GM18517 (cell line): ENCODE measurements around the gene SCFD2.

Experiments used
- ATAC-seq: cut with Tn5 transposase; IDR thresholded peaks from one replicate; pipeline ENCODE4 v1.9.1; 2021; ENCODE audit warnings: mild to moderate bottlenecking, moderate library complexity; ENCODE audit not compliant: unreplicated experiment

Gene SCFD2

DNA sequence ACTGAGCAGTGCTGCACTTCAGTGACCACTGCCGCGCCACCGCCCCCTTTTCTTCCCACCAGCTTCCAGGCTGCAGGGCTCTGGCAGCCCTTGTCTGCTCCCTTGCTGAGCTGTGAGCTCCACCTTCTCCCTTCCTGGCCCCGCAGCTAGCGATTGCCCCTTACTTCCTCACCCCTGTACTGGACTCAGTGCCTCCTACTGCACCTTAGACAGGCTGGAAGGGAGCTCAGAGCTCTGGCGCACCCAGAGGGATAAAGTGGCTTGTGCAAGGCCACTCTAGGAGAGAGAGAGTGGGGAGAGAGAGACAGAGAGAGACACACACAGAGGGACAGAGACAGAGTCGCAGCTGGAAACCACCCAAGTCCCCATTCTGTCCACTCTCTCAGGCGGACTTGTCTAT lies 497.7 kb downstream of the SCFD2 start:
- ATAC-seq = no peak

DNA sequence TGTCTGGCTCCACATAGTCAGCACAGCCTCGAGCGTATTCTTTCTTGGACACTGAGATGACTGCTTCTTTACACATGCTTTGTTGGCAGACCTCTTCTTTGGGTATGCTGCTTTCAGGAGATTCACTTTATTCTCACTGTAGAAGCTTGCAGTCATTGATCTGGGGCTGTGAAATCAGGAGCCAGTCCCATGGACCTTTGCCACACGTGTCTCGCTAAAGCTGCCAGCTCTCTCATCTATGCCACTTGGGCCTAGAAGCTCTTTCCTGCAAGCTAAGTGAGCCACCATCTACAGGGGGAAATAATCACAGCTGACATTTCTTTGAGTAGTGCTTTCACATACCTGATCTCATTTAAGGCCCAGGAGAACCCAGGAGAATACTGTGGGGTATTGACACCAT lies 498.7 kb downstream of the SCFD2 start:
- ATAC-seq = no peak

DNA sequence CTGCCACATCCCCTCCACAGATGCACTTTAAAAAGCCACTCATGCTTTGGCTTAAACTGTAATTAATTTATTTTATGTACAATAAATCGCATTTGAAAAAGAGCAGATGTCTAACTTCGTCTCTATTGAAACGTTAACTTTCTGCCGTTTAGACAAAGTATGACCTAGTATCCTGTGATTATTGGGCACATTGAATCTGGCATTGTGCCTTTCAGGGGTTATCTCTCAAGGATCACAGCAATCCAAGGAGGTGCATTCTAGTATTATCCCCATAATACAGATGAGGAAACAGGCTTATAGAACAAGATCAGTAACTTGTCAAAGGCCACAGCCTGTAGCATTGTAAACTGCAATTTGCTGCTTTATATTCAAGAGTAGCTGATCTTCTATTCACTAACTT lies 499.1 kb downstream of the SCFD2 start:
- no peak for ATAC-seq

DNA sequence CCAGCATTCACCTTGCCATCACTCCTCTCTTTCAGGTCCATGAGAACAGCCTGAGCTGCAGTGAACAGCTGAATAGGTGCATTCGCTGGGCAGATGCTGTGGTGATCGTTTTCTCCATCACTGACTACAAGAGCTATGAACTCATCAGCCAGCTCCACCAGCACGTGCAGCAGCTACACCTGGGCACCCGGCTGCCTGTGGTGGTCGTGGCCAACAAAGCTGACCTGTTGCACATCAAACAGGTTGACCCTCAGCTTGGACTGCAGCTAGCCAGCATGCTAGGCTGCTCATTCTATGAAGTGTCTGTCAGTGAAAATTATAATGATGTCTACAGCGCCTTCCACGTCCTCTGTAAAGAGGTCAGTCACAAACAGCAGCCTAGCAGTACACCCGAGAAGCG lies 500.6 kb downstream of the SCFD2 start:
- no peak for ATAC-seq

DNA sequence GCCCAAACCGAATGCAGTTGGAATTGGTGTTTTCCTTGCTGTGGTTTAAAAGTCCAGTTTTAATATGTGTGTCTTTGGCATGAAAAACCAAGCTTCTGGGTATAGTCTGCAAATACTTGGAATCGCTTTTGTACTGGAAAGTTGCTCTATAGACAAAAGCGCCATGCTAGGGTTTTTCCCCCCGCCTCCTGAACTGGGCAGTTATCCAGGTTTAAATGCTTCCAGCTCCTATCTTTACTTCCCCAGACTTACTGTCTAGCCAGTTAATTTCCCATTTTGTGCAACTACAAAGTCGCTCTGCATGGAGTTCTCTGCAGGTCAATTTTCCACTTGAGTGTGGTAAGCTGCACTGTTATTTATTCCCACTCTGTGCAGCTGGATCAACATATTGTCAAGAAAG lies 501.1 kb downstream of the SCFD2 start:
- ATAC-seq = no peak

DNA sequence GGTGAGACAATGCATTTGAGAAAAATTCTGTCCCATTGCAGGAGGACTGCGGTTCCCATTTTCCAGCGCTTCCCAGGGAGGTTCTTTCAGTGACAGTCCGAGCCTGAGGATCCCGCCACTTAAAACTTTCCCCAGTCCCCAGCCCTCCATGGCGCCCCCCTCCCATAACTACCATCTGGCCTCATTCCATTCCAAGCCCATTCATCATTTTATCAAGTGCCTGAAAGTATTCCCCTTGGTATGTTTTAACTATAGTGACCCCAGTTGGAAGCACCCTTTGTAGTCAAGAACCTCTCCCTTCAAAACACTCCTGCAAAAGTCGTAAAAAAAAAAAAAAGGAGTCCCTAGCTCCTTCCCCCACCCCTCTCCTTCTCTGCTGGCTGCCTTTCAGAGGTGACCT lies 502.5 kb downstream of the SCFD2 start:
- no peak for ATAC-seq

DNA sequence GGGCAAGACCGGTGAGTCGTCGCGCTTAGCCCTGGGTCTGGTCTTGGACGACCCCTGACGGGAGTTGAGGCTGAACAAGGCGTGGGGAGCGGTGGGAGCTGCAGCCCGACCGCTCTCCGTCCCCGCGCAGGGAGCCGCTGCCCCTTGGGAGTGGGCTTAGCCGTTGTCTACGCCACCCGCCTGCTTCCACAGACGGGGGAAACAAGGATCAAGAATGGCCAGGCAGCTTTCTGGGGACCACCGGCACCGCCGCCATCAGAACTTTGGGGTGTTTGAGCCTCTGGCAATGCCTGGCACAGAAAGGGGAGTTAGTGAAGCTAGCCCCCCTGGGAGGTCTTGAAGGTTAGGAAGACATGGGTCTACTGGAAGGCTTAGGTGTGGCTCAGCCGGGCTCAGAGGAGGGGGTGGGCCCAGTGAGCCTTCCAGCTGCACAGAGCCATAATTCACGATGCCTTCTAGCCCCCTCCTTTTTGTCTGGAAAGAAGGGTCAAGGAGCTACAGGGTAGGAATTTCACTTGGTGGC lies 503.2 kb downstream of the SCFD2 start:
- ATAC-seq = no peak

DNA sequence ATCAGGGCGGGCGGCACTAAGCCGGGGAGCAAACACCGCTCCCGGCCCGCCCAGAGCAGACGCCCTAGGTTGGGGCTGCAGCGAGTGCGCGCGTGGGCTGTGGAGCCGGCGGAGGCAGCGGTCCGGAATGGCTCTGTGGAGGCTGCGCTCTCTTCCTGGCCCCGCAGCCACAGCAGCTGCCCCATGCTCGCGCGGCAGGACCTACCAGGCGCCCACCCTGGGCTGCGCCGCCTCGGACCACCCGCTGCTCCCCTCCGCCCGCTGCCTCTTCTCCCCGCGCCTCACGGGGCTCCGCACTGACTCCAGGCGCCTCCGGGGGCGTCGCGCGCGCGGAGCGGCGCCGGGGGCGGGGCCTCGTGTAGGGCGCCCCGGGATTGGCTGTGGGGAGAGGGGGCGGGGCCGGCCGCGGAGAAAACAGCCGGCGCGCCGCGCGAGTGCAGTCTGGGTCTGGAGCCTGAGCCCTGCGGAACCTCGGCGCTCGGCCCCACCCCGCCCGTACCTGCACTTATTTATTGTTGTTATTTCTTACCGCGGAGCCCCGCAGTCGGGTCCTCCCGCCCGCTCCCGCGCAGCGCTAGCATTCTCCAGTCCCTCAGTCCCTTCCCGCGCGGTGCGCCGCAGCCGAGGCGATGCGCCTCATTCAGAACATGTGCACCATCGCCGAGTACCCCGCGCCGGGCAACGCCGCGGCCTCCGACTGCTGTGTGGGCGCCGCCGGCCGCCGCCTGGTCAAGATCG lies 503.8 kb downstream of the SCFD2 start, which contains the start of gene RASL11B:
Gene RASL11B (plus strand): TSS at position 439 of the 738 bp plus-strand sequence. CDS start 191 bp downstream, at position 630.
- peak; percentile 97 for ATAC-seq

DNA sequence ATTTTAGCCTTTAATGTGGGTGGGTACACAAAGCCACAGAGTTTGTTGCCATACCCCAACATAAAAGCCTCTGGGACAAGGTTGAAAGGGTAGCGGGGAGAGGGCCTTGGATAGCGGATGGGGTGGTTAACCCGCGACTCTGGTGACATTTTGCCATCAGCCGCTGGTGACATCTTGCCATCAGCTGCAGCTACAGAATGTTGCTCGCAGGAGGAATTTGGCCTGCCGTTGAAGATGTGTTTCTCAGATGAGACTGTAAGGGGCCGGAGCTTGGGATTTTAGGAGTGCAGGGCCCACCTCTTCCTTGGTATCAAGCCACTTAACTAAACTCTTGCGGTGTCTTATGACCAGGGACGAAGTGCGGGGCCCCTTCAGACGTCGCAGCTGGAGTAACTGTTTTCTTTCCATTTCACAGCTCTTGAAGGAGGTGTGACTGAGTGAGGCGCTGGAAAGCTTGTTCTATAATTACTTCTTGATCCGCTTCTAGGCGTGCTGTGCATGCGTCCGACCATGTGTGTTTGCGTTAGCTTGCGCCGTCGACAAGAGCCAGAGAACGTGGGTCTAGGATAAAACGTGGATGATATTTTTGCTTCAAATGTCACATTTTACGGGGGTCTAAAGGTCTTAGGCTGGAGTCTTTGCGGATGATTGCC lies 504.6 kb downstream of the SCFD2 start:
- ATAC-seq = no peak

DNA sequence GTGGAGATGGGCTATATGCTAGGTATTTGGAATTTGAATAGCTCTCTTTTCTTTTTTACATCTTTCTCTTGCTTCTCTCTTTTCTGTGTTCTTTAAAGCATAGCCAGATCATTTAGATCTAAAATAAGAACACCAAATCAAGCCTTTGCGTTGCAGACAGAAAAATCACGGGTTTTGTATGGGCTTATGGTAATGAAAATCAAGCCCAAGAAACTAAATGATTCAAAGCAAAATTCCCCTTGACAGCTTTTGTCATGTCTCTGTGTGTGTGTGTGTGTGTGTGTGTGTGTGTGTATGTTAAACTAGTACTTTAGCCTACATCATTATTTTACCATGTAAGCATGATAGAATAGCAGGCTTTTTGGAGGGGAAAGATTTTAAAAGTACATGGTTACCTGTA lies 505.5 kb downstream of the SCFD2 start:
- no peak for ATAC-seq

DNA sequence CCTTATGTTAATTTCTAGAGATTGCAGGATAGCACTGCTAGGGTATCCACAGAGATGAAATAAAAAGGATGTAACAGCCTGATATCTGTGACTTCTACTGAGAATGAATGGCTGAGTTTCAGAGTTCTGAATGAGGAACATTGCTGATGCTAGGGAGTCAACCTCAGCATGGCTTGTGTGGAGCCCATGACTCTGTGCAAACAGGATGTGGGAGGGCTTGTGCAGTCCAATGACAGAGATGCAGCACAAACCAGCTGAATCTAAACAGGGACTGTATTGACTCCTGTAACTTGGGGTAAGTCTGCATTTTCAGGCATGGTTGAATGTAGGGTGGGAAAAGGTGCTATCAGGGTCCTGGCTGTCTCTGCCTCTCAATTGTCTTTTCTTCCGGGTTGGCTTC lies 509.1 kb downstream of the SCFD2 start:
- no peak for ATAC-seq

DNA sequence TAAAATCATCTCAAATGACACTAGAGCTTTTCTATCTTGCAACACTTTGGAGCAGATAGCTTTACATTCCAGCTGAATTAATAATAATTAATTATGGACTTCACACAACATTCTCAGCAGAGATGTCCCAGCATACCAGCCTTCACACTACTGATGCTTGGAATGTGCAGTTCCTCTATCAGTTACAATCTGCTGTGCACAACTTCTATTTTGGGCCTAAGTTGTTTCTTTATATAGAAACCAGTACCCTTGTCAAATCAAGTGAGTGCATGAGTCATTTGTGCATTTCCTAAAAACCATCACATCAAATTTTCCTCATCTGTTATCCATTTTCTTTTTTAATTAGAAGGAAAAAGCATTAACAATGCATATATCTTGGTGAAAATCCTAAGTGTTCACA lies 512.5 kb downstream of the SCFD2 start:
- no peak for ATAC-seq

DNA sequence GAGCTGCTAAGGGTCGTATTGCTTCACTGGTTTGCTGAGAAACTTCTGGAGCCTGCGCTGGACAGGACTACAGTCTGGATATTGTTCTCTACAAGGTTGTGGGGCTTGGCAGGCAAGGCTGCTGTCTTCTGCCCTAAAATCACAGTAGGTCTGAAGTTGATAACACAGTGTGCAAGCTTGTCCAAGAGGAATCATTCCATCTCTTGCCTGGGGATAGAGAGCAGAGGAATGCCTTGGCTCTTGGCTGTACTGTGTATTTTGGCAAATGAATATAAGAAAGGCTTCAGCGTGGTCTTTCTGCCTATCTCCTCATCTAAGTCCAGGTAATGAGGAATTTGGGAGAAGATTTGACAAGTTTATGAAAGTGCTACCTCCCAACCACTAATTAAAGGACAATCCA lies 513.1 kb downstream of the SCFD2 start:
- no peak for ATAC-seq

DNA sequence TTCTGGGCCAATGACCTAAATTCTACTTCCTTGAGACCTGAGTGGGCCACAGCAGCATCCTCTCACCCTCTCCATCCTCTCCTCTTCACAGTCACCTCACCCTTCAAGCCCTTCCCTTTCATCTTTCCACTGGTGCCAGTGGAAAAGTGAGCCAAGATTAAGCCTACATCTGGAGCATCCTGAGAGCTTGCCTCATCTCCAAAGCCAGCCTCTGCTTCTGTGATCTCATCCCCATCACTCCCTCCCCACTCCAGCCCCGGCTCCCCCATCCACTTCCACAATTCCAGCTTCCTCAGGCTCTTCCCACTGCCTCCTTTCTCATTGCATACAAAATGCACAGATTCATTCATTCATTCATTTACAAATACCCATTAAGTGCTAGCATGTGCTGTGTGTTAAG lies 513.8 kb downstream of the SCFD2 start:
- ATAC-seq = no peak

DNA sequence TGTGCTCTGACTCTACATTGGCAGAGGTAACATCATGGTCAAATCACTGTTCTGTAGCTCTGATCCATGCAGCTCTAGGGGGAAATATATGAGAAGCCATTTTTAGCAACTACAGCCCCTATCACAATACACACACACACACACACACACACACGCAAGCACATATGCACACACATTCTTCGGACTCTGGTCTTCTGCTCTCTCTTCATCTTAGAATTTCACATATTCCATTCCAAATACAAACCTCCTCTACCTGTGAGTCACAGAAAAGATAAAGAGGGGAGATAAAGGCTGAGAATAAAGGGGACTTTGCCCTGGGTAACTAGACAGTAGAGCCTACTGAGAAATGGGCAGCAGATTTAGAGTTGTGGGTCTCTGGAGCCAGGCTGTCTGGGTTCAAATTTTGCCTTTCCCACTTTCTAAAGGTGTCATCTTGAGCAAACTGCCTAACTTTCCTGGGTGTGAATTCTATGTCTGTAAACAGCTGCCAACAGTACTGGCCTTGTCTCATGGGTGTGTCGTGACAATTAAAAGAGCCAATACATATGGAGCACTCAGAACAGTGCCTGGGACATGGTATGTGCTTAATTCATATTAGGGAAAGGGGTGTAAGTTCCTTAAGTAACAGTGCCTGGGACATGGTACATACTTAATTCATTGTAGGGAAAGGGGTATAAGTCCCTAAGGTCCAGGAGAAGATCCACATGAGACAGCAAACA lies 515.3 kb downstream of the SCFD2 start:
- no peak for ATAC-seq

DNA sequence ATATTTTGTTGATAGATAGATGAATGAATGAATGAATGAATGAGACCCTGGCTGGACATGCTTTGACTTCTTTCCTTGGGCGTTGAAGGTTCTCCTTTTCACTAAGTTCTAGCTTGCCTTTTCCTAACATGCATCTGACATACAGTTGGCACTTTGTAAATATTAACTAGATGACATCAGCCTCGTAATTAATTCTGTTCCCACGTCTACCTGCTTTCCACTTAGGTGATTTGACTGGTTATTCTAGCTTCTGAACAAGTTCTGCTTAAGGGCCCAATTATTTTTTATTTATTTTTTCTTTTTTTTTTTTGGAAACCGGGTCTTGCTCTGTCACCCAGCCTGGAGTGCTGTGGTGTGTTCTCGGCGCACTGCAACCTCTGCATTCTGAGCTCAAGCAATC lies 517.6 kb downstream of the SCFD2 start:
- ATAC-seq = no peak

DNA sequence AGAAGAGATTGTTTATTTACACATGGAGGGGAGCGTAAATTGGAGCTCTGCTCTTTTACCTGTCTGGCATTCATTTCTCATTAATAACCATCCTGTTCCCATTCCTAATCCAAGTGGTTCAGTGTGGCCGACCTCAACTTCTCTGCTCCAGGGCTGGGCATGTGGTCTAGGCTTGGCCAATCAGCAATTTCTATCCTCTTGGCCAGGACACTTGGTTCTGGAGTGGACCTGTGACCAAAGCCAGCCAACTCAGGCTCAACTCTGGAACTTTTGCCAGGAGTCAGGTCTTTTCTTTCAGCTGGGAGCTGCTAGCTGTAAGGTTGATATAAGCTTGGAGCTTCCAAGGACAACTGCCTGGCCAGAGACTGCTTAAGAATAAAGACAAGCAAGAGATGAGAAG lies 519.4 kb downstream of the SCFD2 start:
- ATAC-seq = no peak

DNA sequence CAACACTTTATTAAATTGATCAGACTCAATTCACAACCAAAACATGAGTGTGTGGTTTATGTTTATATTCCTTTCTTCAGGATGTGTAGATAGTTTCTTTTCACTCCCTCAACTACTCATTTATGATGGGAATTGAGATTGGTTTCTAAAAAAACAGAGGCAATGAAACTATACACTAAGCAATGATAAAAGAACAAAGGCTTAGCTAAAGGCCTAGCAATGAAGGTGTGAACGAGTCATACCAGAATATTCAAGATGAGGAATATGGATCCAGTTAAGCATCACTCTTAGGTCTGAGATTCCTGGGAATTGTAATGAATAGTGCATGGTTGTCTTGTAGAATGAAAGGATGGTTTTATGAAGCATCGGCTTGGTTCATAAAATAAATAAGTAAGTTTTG lies 521.3 kb downstream of the SCFD2 start:
- ATAC-seq = no peak

DNA sequence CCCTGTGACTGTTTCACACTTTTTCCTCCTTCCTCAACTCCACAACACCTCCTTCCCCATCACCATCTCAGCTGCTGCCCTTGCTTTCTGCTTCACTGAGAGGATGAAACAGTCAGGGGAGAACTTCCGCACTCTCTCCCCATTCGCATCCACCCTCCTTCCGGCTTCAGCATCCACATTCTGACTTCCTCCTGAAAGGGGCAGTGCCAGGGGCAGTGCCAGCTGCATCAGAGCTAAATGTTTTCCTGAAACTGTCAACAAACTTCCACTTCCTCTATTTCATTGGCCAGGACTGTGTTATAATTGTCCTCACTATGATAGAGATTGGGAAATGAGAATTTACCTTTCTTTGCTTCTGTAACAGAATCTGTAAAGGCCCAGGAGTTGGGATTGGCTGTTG lies 521.9 kb downstream of the SCFD2 start:
- ATAC-seq = no peak

DNA sequence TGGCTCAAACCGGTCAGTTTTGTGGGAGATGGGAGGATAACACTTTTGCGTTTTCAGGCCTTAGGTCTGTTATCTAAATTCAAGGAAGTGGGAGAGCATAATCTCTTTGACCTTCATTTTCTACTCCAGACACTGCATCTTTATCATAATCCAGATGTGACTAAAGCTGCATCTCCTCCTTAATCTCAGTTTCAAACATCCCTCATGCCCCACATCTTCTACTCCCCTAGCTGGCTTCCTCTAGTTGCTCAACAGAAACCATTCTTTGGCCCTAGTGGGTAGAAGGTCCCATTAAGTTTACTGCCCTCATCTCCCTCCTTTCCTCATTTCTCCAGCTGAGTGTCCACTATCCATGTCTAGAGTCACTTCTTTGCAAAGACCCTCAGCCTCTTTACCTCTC lies 522.5 kb downstream of the SCFD2 start:
- no peak for ATAC-seq

DNA sequence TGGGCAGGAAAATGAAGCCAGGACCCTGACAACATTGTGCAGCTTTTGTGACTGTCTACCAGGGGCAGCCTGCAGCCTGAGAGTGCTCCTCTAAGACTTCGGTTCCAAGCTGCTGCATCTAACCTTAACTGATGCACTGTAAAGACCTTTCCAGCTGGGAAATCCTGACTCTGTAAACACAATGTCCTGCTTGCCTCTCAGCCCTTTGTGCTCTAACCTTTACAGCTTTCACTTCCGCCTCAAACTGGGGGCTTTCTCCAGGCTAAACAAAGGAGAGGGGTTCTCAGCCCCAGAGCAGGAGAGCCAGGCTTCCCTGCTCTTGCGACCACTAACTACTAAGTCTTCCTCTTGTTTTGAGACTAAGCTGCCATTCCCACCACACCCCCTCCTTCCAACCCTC lies 523.1 kb downstream of the SCFD2 start:
- ATAC-seq = no peak
